ENCODE results near the gene CASP12.
"Not testable (repeated sequence)": the region's sequence is repeated elsewhere in the genome, so short reads cannot be mapped to it uniquely, and the experiment has no call there.

Gene CASP12

GRCh38 chr11:104897891-104898684 is at the start of gene CASP12:
Gene CASP12, minus strand, starts transcription at chr11:104898460.
- peak; percentile 32 for DNase-seq

- DNase-seq = peak; percentile 60
Measured at GRCh38 chr11:104946907-104947306, 48.6 kb upstream of the CASP12 start.

- no peak for DNase-seq
Measured at GRCh38 chr11:104944076-104944475, 45.8 kb upstream of the CASP12 start.

- no peak for DNase-seq
Measured at GRCh38 chr11:104943561-104943960, 45.3 kb upstream of the CASP12 start.

GRCh38 chr11:104934594-104934993 is 36.3 kb upstream of the CASP12 start:
- no peak for DNase-seq

- DNase-seq = not testable (repeated sequence)
Measured at GRCh38 chr11:104934073-104934472, 35.8 kb upstream of the CASP12 start.

GRCh38 chr11:104928811-104929210 is 30.6 kb upstream of the CASP12 start:
- DNase-seq = no peak

- no peak for DNase-seq
Measured at GRCh38 chr11:104926771-104927611, 28.7 kb upstream of the CASP12 start.

GRCh38 chr11:104925850-104926249 is 27.6 kb upstream of the CASP12 start:
- DNase-seq = no peak

- DNase-seq = peak; percentile 47
Measured at GRCh38 chr11:104918113-104918824, 20.0 kb upstream of the CASP12 start.

GRCh38 chr11:104917271-104918112 is 19.2 kb upstream of the CASP12 start:
- no peak for DNase-seq

- DNase-seq = no peak
Measured at GRCh38 chr11:104916442-104916841, 18.2 kb upstream of the CASP12 start.

- DNase-seq = no peak
Measured at GRCh38 chr11:104912102-104912501, 13.8 kb upstream of the CASP12 start.

GRCh38 chr11:104908186-104908531 is 9.9 kb upstream of the CASP12 start:
- no peak for DNase-seq

GRCh38 chr11:104907521-104908185 is 9.4 kb upstream of the CASP12 start:
- peak; percentile 87 for DNase-seq

GRCh38 chr11:104905271-104905670 is 7.0 kb upstream of the CASP12 start:
- DNase-seq = no peak

GRCh38 chr11:104899226-104899625 is 966 bp upstream of the CASP12 start:
- DNase-seq = no peak

GRCh38 chr11:104898685-104899013 is 389 bp upstream of the CASP12 start:
- DNase-seq = no peak

GRCh38 chr11:104895634-104896033 is 2.6 kb downstream of the CASP12 start:
- no peak for DNase-seq

GRCh38 chr11:104893876-104894275 is 4.4 kb downstream of the CASP12 start:
- no peak for DNase-seq

- no peak for DNase-seq
Measured at GRCh38 chr11:104892723-104893511, 5.3 kb downstream of the CASP12 start.

All from activated CD4-positive, alpha-beta T cell treated with anti-CD3 and anti-CD28 coated beads, Interleukin-10, Interleukin-2, amounts not matched to agents 100 ng/mL and 50 ng/mL, durations not matched to agents 16 hours and 8 hours (primary cell).